WERI-Rb-1 (cell line): Measurements from ENCODE around the gene PRPF18.

Experiments used
- DNase-seq: peaks from one replicate; pipeline ENCODE4 v3.0.0-alpha.2; 2020
- H3K27ac ChIP-seq: fragments of 250-450 bp; sonication (Bioruptor Pico); 2 replicates; pipeline ENCODE4 v1.5.1; 2020; ENCODE audit warnings: mild to moderate bottlenecking, moderate library complexity
- H3K27me3 ChIP-seq: fragments of 250-450 bp; sonication (Bioruptor Pico); 2 replicates; pipeline ENCODE4 v1.5.1; 2021; ENCODE audit warnings: mild to moderate bottlenecking, low read depth, moderate library complexity; ENCODE audit not compliant: insufficient read depth, severe bottlenecking
- H3K36me3 ChIP-seq: fragments of 250-450 bp; sonication (Bioruptor Pico); 2 replicates; pipeline ENCODE4 v1.5.1; 2020; ENCODE audit warnings: mild to moderate bottlenecking, moderate library complexity
- H3K4me3 ChIP-seq: 2 replicates; pipeline ENCODE4 v1.5.1; 2011; ENCODE audit warnings: low read depth, mild to moderate bottlenecking, control low read depth, low read length
- H3K9me3 ChIP-seq: fragments of 250-450 bp; sonication (Bioruptor Pico); 2 replicates; pipeline ENCODE4 v1.5.1; 2021; ENCODE audit warnings: mild to moderate bottlenecking, moderate library complexity; ENCODE audit not compliant: severe bottlenecking
- TF ChIP-seq, protein P1 (sequence below): IDR thresholded peaks from 2 replicates; pipeline ENCODE4 v1.5.1; 2011; ENCODE audit warnings: low read depth, mild to moderate bottlenecking, control low read depth, inconsistent platforms, low read length

PRPF18 gene

GRCh38 chr10:13634207-13634606, 47.4 kb downstream of the PRPF18 start:
- TF ChIP-seq, protein P1, sequence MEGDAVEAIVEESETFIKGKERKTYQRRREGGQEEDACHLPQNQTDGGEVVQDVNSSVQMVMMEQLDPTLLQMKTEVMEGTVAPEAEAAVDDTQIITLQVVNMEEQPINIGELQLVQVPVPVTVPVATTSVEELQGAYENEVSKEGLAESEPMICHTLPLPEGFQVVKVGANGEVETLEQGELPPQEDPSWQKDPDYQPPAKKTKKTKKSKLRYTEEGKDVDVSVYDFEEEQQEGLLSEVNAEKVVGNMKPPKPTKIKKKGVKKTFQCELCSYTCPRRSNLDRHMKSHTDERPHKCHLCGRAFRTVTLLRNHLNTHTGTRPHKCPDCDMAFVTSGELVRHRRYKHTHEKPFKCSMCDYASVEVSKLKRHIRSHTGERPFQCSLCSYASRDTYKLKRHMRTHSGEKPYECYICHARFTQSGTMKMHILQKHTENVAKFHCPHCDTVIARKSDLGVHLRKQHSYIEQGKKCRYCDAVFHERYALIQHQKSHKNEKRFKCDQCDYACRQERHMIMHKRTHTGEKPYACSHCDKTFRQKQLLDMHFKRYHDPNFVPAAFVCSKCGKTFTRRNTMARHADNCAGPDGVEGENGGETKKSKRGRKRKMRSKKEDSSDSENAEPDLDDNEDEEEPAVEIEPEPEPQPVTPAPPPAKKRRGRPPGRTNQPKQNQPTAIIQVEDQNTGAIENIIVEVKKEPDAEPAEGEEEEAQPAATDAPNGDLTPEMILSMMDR = no peak

GRCh38 chr10:13636776-13637175, 50.0 kb downstream of the PRPF18 start:
- Histone ChIP-seq H3K27me3 (no peaks in the 10 kb centered on the region), H3K9me3 (no peaks in the 10 kb centered on the region), H3K4me3 (no peak overlapping the region), H3K36me3 (no peaks in the 10 kb centered on the region), H3K27ac (no peak overlapping the region)
- TF ChIP-seq, protein P1 = no peak
- no peak for DNase-seq

More at GRCh38 chr10:13634207-13634606, 47.4 kb downstream of the PRPF18 start:
- H3K9me3 ChIP-seq = no peaks in the 10 kb centered on the region
- no peaks in the 10 kb centered on the region for H3K27me3 ChIP-seq
- no peak for DNase-seq
- H3K27ac ChIP-seq = no peak overlapping the region
- no peaks in the 10 kb centered on the region; the same call in 1 of the 2 replicates for H3K36me3 ChIP-seq
- H3K4me3 ChIP-seq = no peak overlapping the region

GRCh38 chr10:13637303-13637856, 50.6 kb downstream of the PRPF18 start:
- TF ChIP-seq, protein P1 = no peak
- no peak overlapping the region for H3K4me3 ChIP-seq
- no peak for DNase-seq
- no peaks in the 10 kb centered on the region for H3K36me3 ChIP-seq
- H3K27me3 ChIP-seq = no peaks in the 10 kb centered on the region
- H3K9me3 ChIP-seq = no peaks in the 10 kb centered on the region
- no peak overlapping the region for H3K27ac ChIP-seq

- DNase-seq = no peak
- H3K4me3 ChIP-seq = no peak overlapping the region
- H3K27ac ChIP-seq = no peak overlapping the region
- TF ChIP-seq, protein P1 = no peak
- H3K9me3 ChIP-seq = no peaks in the 10 kb centered on the region
- no peaks in the 10 kb centered on the region for H3K27me3 ChIP-seq
- no peaks in the 10 kb centered on the region for H3K36me3 ChIP-seq
Observed at GRCh38 chr10:13637894-13638293, 51.1 kb downstream of the PRPF18 start.

DNA sequence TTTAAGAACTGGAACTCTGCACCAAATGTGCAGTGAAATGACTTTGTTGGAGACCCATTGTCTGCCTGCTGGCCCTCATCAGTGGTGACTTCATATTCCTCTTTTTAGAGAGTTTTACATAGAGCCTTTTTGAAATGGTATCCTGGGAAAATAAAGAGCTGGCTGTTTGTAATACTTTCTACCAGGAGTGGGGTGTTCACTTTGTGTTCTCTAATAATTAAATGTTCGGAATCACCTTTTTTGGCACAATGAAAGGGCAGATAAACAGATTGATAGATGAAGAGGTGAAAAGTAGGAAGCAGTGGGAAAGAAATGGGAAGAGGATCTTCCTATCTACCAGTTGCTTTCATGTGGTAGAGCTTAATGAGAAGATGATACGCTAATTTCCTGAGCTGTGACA, 55.5 kb downstream of the PRPF18 start:
- H3K9me3 ChIP-seq = no peaks in the 10 kb centered on the region
- no peak overlapping the region for H3K27ac ChIP-seq
- no peak overlapping the region for H3K4me3 ChIP-seq
- TF ChIP-seq, protein P1 = no peak
- no peak for DNase-seq
- no peaks in the 10 kb centered on the region for H3K36me3 ChIP-seq
- H3K27me3 ChIP-seq = no peaks in the 10 kb centered on the region

GRCh38 chr10:13643016-13643415, 56.3 kb downstream of the PRPF18 start:
- Histone ChIP-seq H3K36me3 (no peaks in the 10 kb centered on the region), H3K27ac (no peak overlapping the region), H3K27me3 (no peaks in the 10 kb centered on the region), H3K4me3 (no peak overlapping the region), H3K9me3 (no peaks in the 10 kb centered on the region)
- DNase-seq = no peak
- TF ChIP-seq, protein P1 = no peak
